ENCODE data around the gene MYO7A.

Gene MYO7A

GRCh38 chr11:77158041-77158695 is 30.1 kb downstream of the MYO7A start:
- DNase-seq = no peak
- H3K27me3 ChIP-seq (ENCODE audit: insufficient read depth, low read depth, severe bottlenecking) = no peaks in the 10 kb centered on the region
- peaks cover 81% of the 10 kb centered on the region for H3K36me3 ChIP-seq
- no peak for TF ChIP-seq CTCF (IDR thresholded peaks at IDR 0.05; ENCODE audit: low read depth, low read length)
- H3K27ac ChIP-seq = no peak overlapping the region
- H3K9me3 ChIP-seq (ENCODE audit: severe bottlenecking) = no peaks in the 10 kb centered on the region
- no peak overlapping the region for H3K4me3 ChIP-seq (ENCODE audit: low read depth, low read length)

- Histone ChIP-seq H3K9me3 (ENCODE audit: severe bottlenecking) (no peaks in the 10 kb centered on the region), H3K27me3 (ENCODE audit: insufficient read depth, low read depth, severe bottlenecking) (no peaks in the 10 kb centered on the region), H3K36me3 (peaks cover 85% of the 10 kb centered on the region), H3K27ac (no peak overlapping the region), H3K4me3 (ENCODE audit: low read depth, low read length) (no peak overlapping the region)
- TF ChIP-seq CTCF (IDR thresholded peaks at IDR 0.05; ENCODE audit: low read depth, low read length) = no peak
- DNase-seq = no peak
Observed at GRCh38 chr11:77159219-77159936, 31.3 kb downstream of the MYO7A start.

- H3K4me3 ChIP-seq (ENCODE audit: low read depth, low read length) = no peak overlapping the region
- TF ChIP-seq CTCF (IDR thresholded peaks at IDR 0.05; ENCODE audit: low read depth, low read length) = no peak
- H3K27me3 ChIP-seq (ENCODE audit: insufficient read depth, low read depth, severe bottlenecking) = no peaks in the 10 kb centered on the region
- peaks cover 84% of the 10 kb centered on the region for H3K36me3 ChIP-seq
- no peak for DNase-seq
- H3K9me3 ChIP-seq (ENCODE audit: severe bottlenecking) = no peaks in the 10 kb centered on the region
- no peak overlapping the region for H3K27ac ChIP-seq
Observed at GRCh38 chr11:77159937-77160495, 32.0 kb downstream of the MYO7A start.

GRCh38 chr11:77163271-77163670 is 35.2 kb downstream of the MYO7A start:
- no peak for DNase-seq
- no peak for TF ChIP-seq CTCF (IDR thresholded peaks at IDR 0.05; ENCODE audit: low read depth, low read length)
- H3K9me3 ChIP-seq (ENCODE audit: severe bottlenecking) = no peaks in the 10 kb centered on the region
- H3K4me3 ChIP-seq (ENCODE audit: low read depth, low read length) = no peak overlapping the region
- peaks cover 87% of the 10 kb centered on the region for H3K36me3 ChIP-seq
- no peaks in the 10 kb centered on the region for H3K27me3 ChIP-seq (ENCODE audit: insufficient read depth, low read depth, severe bottlenecking)
- H3K27ac ChIP-seq = no peak overlapping the region

- peaks cover 83% of the 10 kb centered on the region for H3K36me3 ChIP-seq
- H3K9me3 ChIP-seq (ENCODE audit: severe bottlenecking) = no peaks in the 10 kb centered on the region
- H3K4me3 ChIP-seq (ENCODE audit: low read depth, low read length) = no peak overlapping the region
- DNase-seq = no peak
- no peak overlapping the region for H3K27ac ChIP-seq
- no peak for TF ChIP-seq CTCF (IDR thresholded peaks at IDR 0.05; ENCODE audit: low read depth, low read length)
- H3K27me3 ChIP-seq (ENCODE audit: insufficient read depth, low read depth, severe bottlenecking) = no peaks in the 10 kb centered on the region
Observed at GRCh38 chr11:77165066-77165465, 37.0 kb downstream of the MYO7A start.

All from WERI-Rb-1 (cell line).